ENCODE data around the gene TUBA1B.
A peak's percentile ranks its signal among the peaks of the same experiment; 100 is the strongest.
"Not testable (repeated sequence)": the region's sequence is repeated elsewhere in the genome, so short reads cannot be mapped to it uniquely, and the experiment has no call there.

The TUBA1B gene

DNA sequence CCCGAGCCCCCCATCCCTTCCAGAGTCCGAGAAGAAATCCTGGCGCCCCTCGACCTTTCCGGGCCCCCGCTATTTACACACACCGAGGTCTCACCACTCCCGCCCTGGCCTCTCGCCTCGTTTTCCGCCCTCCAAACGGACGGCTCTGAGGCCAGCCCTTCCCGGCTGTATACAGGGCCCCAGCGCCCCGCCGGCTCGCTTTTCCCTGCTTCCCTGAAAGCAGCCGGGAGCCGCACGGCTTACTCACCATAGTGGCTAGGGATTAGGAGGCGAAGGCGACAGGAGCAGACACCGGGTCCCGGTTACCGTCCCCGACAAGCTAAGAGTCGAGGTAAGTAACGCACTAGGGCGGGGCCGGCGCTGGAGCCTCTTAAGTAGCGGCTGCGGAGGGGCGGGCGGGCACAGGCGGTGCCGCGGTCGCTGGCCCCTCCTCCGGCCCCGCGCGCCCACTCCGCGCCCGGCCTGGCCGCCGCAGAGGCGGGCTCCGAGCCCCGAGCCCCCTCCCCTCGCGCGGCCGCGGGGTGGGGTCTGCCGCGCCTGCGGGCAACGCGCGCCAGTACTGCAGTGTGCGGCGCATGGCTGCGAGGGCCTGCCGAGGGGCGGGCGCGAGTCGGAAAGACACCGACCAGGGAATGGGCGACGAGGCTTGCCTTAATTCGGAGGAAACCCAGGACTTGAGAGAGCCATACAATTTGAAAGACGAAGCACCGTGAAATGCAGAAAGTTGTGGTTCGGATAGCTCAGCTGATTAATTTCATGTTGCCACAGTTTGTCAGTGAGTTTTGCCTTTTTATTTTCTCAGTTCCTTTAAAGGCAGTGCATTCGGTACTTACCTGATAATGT lies at the start of gene TUBA1B:
TSS of gene TUBA1B (minus strand) at position 345 of the 843 bp plus-strand sequence. CDS start at position 250, 95 bp downstream.
- no peak for FAIRE-seq
- DNase-seq (ENCODE audit: insufficient read length, low spot score): peak; percentile 75

DNA sequence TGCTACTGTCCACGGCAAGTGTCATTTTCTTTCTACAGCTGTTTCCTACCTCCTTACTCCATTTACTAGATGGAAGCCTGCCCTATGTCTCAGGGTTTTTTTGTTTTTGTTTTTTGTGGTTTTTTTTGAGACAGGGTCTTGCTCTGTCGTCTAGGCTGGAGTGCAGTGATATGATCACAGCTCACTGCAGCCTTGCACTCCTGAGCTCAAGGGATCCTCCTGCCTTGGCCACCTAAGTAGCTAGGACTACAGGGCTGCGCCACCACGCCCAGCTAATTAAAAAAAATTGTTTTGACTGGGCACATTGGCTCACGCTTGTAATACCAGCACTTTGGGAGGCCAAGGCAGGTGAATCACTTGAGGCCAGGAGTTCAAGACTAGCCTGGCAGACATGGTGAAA lies 43.0 kb upstream of the TUBA1B start:
- DNase-seq (ENCODE audit: insufficient read length, low spot score): no peak
- no peak for FAIRE-seq

DNA sequence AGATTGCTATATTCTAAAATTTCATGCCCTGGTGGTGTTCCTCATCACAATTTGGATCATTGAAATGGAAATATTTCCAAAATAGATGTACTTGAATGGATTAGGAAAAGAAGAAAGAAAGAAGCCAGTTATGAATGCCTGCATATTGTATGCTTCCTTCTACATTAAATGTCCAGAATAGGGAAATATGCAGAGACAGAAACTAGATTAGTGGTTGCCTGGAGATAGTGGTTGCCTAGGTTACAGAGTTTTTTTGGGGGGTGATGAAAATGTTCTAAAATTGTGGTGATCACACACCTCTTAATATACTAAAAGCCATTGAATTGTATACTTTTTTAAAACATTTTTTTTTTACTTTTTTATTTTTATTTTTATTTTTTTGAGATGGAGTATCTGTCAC lies 39.7 kb upstream of the TUBA1B start:
- FAIRE-seq: no peak
- no peak for DNase-seq (ENCODE audit: insufficient read length, low spot score)

DNA sequence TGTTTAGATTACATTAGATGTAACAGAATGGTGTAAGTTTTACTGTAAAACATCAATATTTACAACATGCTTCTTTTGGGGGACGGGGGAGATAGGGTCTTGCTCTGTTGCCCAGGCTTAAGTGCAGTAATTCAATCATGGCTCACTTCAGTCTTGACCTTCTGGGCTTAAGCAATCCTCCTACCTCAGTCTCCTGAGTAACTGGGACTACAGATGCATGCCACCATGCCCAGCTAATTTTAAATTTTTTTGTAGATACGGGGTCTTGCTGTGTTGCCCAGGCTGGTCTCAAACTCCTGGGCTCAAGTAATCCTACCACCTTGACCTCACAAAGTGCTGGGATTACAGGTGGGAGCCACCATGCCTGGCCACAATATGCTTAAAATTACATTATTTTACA lies 33.9 kb upstream of the TUBA1B start:
- no peak for DNase-seq (ENCODE audit: insufficient read length, low spot score)
- FAIRE-seq: no peak

DNA sequence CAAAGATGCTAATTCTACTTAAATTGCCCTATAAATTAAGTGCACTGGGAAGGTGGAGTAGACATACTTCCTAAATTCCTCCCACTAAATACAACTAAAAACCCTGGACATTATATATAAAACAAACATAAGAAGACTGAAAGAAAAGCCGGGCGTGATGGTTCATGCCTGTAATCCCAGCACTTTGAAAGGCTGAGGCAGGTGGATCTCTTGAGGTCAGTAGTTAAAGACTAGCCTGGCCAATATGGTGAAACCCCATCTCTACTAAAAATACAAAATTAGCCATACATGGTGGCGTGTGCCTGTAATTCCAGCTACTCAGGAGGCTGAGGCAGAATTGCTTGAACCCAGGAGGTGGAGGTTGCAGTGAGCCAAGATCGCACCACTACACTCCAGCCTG lies 30.7 kb upstream of the TUBA1B start:
- FAIRE-seq; DNase-seq (ENCODE audit: insufficient read length, low spot score): not testable (repeated sequence)

DNA sequence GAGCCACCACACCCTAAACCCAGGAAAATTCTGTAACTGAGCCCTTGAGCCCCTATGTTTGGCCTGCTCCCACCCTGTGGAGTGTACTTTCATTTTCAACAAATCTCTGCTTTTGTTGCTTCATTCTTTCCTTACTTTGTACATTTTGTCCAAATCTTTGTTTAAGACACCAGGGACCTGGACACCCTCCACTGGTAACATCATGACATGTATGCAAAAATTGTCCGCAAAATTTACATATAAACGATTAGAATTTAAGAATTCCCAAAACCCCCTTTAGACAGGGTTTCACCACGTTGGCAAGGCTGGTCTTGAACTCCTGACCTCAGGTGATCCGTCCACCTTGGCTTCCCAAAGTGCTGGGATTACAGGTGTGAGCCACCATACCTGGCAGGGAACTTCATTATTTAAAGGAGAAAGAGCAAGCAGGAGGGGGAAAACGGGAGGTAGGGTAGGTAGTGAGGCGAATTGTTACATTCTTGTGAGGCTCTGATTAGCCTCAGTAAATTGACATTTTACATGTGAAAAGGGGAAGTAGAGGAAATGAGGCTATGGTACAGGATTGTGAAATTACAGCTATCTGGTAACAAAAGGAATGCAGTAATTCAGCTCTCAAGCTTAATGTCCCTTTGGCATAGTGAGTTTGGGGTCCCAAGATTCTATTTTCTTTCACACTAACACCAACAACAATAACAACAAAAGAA lies 30.0 kb upstream of the TUBA1B start:
- no peak for DNase-seq (ENCODE audit: insufficient read length, low spot score)
- peak; percentile 23 for FAIRE-seq

DNA sequence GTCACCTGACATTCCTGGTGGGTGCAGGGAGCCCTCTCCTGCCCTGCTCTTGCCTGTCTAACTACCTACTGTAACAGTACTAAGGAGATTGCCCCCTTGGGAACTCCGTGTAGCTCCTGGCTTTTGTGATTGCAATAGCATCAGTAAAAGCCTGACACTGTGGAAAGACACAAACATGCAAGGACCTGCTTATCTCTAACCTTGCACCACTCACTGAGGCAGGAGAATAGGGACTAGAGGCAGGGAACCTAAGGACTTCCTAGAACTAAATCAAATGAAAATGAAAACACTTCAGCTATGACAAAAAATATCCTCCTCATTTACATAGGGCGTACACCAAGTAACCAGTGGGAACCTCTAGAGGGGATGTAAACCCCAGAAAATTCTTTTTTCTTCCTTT lies 29.2 kb upstream of the TUBA1B start:
- DNase-seq (ENCODE audit: insufficient read length, low spot score) (no peak), FAIRE-seq (no peak)

DNA sequence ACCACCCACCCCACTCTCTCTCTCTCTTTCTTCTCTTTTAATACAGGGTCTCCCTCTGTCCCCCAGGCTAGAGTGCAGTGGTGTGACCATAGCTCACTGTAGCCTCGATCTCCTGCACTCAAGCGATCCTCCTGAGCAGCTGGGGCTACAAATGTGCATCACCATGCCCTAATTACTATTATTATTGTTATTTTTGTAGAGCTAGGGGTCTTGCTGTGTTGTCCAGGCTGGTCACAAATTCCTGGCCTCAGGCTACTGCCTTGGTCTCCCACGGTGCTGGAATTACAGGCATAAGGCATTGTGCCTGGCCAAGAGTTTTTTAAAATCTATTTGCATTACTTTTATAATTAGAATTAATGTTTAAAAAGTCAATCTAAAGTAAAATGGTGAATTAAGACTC lies 23.0 kb upstream of the TUBA1B start:
- FAIRE-seq (no peak), DNase-seq (ENCODE audit: insufficient read length, low spot score) (no peak)

DNA sequence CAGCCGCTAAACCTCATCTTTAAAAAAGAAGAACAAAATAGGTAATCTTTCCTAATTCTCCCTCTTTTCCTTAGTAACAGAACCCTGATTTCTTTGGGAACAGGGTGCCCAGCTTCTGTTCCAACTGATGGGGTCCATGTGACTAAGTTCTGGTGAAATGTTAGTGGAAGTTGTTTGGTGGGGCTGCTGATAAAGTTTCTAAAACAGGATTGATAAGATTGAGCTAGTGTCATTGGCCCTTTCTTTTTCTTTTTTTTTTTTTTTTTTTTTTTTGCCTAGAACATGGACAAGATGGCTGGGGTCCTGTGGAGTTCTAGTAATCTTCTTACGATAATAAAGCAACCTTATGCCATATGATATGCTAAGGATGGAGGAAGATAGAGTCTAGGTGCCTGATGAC lies 16.2 kb upstream of the TUBA1B start:
- FAIRE-seq (no peak), DNase-seq (ENCODE audit: insufficient read length, low spot score) (no peak)

DNA sequence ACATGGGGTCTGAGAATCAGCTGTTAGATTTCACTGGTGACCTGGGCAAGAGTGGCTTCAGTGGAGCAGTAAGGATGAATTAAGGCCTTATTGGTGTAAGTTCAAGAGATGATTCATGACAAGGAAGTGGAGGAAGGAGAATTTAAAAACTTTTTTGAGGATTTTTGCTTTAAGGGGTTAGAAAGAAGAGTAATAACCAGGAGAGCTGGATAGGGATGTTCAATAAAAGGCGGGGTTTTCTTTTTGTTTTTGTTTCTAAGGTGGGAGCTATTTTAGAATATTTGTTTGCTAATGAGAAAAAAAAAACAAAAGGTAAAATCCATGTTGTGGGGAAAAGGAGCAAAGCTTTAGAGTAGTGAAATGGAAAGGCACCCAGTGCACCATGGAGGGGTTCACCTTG lies 15.2 kb upstream of the TUBA1B start:
- DNase-seq (ENCODE audit: insufficient read length, low spot score): no peak
- no peak for FAIRE-seq

DNA sequence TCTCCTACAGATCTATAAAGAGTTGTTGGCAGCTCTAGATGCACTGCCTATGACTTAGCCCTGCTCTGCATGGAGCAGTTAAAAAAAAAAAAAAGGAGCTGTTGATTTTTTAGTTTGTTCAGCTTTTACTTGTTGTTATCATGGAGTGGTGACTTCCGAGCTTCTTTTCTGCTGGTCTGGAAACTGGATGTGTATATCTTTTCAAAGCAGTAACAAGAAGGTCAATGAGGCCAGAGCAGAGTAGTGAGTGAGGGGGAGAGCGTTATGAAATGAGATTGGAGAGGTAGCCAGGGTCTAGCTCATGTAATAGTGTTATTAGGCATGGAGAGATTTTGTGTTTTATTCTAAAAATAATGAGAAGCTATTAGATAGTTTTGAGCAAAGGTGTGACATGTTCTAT lies 13.2 kb upstream of the TUBA1B start:
- FAIRE-seq (no peak), DNase-seq (ENCODE audit: insufficient read length, low spot score) (no peak)

DNA sequence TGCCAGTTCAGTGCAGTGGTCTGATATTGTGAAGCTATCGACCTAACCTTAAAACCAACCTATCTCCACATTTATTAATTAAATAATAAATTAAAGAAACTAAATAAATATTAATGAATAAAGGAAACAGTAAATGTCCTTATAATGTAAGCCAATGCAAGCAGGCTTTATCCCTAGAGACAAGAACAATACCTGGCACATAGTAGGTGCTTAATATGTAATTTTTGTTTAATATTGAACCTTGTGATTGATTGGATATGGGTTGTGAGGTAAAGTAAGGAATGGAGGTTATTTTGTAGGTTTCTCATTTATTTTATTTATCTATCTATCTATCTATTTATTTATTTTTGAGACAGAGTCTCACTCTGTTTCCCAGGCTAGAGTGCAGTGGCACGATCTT lies 7.8 kb upstream of the TUBA1B start:
- no peak for FAIRE-seq
- no peak for DNase-seq (ENCODE audit: insufficient read length, low spot score)

DNA sequence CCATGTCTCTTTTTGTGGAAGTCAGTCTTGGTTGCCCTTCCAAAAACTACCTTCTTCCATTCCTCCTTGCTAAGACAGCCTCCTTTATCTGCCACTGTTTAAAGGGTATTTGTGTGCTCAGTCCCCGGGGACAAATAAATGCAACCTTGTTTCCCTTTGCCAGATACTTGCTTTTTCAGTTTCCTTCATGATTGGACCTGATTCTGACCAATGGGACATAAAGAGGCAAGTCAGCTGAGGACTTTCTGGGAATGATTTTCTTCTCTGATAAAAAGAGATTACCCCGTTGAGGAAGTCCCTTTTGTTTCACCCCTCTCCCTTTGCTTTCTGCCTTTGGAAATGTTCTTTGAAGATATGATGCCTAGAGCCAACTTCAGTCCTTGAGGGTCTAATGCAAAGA lies 7.4 kb upstream of the TUBA1B start:
- DNase-seq (ENCODE audit: insufficient read length, low spot score) (no peak), FAIRE-seq (no peak)

DNA sequence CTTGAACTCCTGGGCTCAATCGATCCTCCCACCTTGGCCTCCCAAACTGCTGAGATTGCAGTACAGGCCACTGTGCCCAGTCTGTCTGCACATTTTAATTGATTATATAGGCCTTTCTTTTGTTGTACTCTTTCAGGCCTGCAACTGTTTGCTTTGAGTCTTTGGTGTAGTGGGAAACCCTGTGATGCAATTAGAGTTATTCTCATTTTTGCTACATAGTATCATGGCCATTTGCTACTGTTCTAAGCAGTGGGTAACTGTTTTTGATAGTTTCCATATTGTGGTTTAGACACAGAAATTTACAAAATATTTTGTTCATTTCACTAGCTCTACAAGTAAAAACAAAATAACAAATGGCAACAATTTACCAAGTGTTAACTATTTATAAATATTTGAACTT lies 6.3 kb upstream of the TUBA1B start:
- DNase-seq (ENCODE audit: insufficient read length, low spot score) (no peak), FAIRE-seq (peak; percentile 52)

DNA sequence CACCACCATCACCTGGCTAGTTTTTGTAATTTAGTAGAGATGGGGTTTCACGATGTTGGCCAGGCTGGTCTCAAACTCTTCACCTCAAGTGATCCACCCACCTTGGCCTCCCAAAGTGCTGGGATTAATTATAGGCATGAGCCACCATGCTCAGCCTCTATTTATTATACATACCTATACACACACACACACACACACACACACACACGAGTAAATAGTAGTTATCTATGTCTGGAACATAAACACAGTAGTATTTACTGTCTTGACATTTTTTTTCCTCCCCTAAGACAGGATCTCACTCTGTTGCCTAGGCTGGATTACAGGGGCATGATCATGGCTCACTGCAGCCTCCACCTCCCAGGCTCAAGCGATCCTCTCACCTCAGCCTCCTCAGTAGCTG lies 5.8 kb upstream of the TUBA1B start:
- not testable (repeated sequence) for DNase-seq (ENCODE audit: insufficient read length, low spot score); FAIRE-seq

DNA sequence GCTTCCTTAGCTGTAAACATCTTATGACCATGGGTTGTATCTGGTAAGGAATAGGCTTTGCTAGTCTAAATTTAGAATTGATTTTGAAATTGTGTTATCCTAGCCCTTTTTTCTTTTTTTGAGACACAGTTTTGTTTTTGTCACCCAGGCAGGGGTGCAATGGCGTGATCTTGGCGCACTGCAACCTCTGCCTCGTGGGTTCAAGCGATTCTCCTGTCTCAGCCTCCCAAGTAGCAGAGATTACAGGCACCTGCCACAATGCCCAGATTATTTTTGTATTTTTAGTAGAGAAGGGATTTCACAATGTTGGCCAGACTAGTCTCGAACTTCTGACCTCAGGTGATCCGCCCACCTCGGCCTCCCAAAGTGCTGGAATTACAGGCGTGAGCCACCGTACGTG lies 2.4 kb upstream of the TUBA1B start:
- FAIRE-seq (no peak), DNase-seq (ENCODE audit: insufficient read length, low spot score) (no peak)

DNA sequence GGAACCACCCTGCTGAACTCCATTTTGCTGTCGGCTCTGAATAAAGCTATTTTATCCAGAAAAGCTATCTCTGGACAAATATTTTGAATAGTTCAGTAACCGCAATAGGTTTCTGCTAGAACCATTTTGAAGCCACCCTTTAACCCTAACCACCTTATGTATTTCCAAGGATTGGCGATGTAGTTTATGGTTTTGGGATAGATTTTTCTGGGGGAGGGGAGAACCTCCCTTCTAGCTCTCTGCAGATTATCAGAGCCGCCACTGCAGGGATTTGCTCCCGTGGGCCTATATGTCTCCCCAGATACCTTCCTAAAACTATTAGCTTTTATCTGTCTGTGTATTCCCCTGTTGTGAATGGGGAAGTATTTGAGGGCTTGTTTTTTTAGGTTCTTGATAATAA lies 1.8 kb upstream of the TUBA1B start:
- no peak for FAIRE-seq
- DNase-seq (ENCODE audit: insufficient read length, low spot score): no peak

DNA sequence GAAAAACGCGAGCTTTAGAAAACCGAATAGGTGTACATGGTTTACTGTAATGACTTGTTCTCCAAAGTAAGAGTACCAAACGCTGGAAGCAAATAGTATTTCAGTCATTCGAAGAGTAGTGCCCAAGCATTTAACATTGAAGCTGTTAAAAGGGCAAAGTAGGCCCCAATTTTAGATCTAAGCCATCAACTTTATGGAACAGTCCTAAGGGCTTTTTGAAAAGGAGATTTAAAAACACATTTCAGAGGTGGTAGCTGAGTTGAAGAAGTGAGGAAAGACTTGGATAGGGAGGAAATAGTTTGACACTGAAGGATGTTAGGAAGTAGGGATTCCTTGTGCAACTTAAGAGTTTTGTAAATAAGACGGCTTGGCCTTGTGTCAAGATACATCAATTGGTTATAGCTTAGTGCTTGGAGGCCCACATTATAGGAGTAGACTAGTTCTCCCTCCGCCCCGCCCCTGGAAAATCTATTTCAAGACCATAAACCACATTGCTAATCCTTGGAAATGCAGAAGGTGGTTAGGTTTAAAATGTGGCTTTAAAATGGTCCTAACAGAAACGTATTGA lies 783 bp upstream of the TUBA1B start:
- FAIRE-seq (no peak), DNase-seq (ENCODE audit: insufficient read length, low spot score) (no peak)

DNA sequence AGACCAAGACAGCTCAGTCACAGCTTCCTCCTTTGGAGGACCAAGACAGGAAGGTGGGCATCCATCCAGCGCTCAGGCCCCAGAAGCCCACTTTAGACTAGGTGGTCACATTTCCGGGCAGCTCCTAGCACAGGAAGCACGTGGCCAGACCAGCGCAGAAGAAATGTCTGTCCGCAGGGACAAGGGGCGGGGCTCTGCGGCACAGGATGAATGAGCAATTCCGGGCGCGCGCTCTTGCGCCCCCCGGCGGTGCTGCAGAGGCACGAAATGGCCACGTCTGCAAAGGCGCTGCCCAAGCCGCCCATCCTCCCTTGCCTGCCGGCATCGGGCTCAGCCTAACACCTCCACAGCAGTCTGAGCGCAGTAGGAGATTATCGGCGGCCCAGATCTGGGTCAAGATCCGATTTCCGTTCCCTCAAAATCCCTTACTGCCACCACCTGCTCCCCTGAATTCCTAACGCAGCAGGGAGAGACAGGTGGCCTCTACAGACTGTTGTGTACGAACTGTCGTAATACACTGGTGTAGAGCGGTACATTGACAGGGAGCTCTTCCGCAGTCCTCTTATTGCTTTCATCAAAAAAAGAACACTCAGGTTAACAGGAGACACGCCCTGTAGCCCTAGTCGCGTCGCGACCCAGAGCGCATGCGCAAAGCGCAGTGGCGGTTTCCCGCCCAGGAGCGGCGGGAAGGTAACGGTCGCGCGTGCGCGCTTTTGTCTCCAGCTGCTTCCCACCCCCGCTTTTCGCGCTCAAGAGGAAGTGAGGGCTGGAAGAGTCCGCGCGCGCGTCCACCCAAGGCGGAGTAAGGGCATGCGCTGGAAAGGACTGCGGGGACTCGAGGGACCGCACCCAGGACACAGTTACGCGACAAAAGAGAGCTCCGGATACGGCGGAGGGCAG lies 794 bp downstream of the TUBA1B start:
- DNase-seq (ENCODE audit: insufficient read length, low spot score) (peak; percentile 76), FAIRE-seq (peak; percentile 63)

DNA sequence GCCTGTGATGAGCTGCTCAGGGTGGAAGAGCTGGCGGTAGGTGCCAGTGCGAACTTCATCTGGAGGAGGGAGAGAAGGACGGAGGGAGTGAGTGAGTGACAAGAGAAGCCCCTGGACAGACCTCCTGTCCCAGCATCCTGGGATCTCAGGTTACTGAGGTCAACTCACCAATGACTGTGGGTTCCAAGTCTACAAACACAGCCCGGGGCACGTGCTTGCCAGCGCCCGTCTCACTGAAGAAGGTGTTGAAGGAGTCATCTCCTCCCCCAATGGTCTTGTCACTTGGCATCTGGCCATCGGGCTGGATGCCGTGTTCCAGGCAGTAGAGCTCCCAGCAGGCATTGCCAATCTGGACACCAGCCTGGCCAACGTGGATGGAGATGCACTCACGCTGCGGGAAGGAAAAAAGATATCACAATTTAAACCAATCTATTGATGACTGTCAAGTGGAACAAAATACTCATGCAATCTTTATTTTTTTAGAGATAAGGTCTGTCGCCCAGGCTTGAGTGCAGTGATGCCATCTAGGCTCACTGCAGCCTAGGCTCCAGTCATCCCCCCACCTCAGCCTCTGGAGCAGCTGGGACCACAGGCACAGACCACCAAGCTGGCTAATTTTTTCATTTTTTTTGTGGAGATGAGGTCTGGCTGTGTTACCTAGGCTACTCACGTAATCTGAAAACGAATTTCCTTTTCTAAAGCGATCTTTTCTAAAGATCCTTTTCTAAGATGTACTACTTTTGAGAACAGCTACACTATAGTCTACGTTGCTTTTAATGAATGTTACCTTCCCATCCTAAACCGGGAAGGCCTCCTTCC lies 1.7 kb downstream of the TUBA1B start:
- DNase-seq (ENCODE audit: insufficient read length, low spot score) (no peak), FAIRE-seq (no peak)
